IMR-90 (cell line): ENCODE measurements around the gene OXNAD1. TPM values are rescaled to one million over a fixed set of nuclear protein-coding genes. Genes with fewer than 3 reads are reported as not detected.

Experiments
- ATAC-seq: fragments of 200-7000 bp; cut with Tn5 transposase; 2 replicates; pipeline ENCODE4 v1.9.1; 2020; ENCODE audit warnings: low read depth, mild to moderate bottlenecking, moderate library complexity
- BruUV-seq: library from RNA; stranded (reverse); fragments of 400-500 nt; replicated peaks from 2 replicates; lab custom pipeline; 2021; lab: Mats Ljungman, UMichigan
- CTCF ChIA-PET: fragments of 300-600 bp; formaldehyde crosslinking; extraction: SDS; loops from one replicate; lab custom pipeline; 2021; ENCODE audit warnings: antibody characterized with exemption; lab: Yijun Ruan, JAX
- POLR2A ChIA-PET: fragments of 300-600 bp; sonication (Branson Sonifier 250); formaldehyde crosslinking; loops from one replicate; lab custom pipeline; 2022; ENCODE audit warnings: antibody characterized with exemption; ENCODE audit not compliant: unreplicated experiment; lab: Charles Lee
- DNase-seq: peaks from one replicate; pipeline ENCODE4 v3.0.0; 2013
- H2AFZ ChIP-seq: replicated peaks from 2 replicates; pipeline ENCODE3; 2013; ENCODE audit warnings: low read length, mild to moderate bottlenecking; ENCODE audit not compliant: poor library complexity
- H2AK5ac ChIP-seq: 2 replicates; pipeline ENCODE4 v1.6.1; 2013; ENCODE audit warnings: low read depth, low read length, inconsistent platforms
- H2AK9ac ChIP-seq: replicated peaks from 2 replicates; pipeline ENCODE3; 2013; ENCODE audit warnings: mild to moderate bottlenecking, low read depth, low read length, moderate library complexity; ENCODE audit not compliant: poor library complexity
- H2BK120ac ChIP-seq: 2 replicates; pipeline ENCODE4 v1.6.1; 2013; ENCODE audit warnings: low read depth, low read length, inconsistent platforms
- H2BK15ac ChIP-seq: 3 replicates; pipeline ENCODE4 v1.6.1; 2013; ENCODE audit warnings: low read depth, low read length, inconsistent platforms
- H2BK20ac ChIP-seq: 2 replicates; pipeline ENCODE4 v1.6.1; 2013; ENCODE audit warnings: low read depth, mild to moderate bottlenecking, inconsistent platforms, low read length, moderate library complexity
- H2BK5ac ChIP-seq: 2 replicates; pipeline ENCODE4 v1.6.1; 2013; ENCODE audit warnings: mild to moderate bottlenecking, low read depth, low read length, inconsistent platforms; ENCODE audit not compliant: poor library complexity, severe bottlenecking
- H3K14ac ChIP-seq: replicated peaks from 2 replicates; pipeline ENCODE4 v1.6.1; 2013; ENCODE audit warnings: low read depth, low read length, inconsistent platforms
- H3K18ac ChIP-seq: 2 replicates; pipeline ENCODE4 v1.6.1; 2013; ENCODE audit warnings: low read depth, low read length, control low read depth
- H3K23ac ChIP-seq: 2 replicates; pipeline ENCODE4 v1.6.1; 2013; ENCODE audit warnings: low read depth, low read length, inconsistent platforms
- H3K27ac ChIP-seq: 2 replicates; pipeline ENCODE4 v1.5.1; 2013; ENCODE audit warnings: mild to moderate bottlenecking, control low read depth, low read length; ENCODE audit not compliant: insufficient read depth
- H3K27me3 ChIP-seq: 2 replicates; pipeline ENCODE4 v1.6.1; 2013; ENCODE audit warnings: low read length; ENCODE audit not compliant: control insufficient read depth, insufficient read depth
- H3K36me3 ChIP-seq: 2 replicates; pipeline ENCODE4 v1.6.1; 2013; ENCODE audit warnings: low read length, mixed read lengths; ENCODE audit not compliant: control insufficient read depth, insufficient read depth
- H3K4ac ChIP-seq: 2 replicates; pipeline ENCODE4 v1.6.1; 2013; ENCODE audit warnings: low read depth, low read length, inconsistent platforms
- H3K4me1 ChIP-seq: 2 replicates; pipeline ENCODE4 v1.6.1; 2013; ENCODE audit warnings: low read length, mixed read lengths; ENCODE audit not compliant: control insufficient read depth, insufficient read depth
- H3K4me2 ChIP-seq: 2 replicates; pipeline ENCODE4 v1.6.1; 2013; ENCODE audit warnings: low read depth, mild to moderate bottlenecking, control low read depth, low read length, moderate library complexity
- H3K4me3 ChIP-seq: 2 replicates; pipeline ENCODE4 v1.5.1; 2013; ENCODE audit warnings: low read depth, mild to moderate bottlenecking, control low read depth, low read length, moderate library complexity; ENCODE audit not compliant: insufficient read depth
- H3K56ac ChIP-seq: 2 replicates; pipeline ENCODE4 v1.6.1; 2013; ENCODE audit warnings: low read length, inconsistent platforms; ENCODE audit not compliant: insufficient read depth; ENCODE audit errors: extremely low read depth
- H3K79me1 ChIP-seq, 2 experiments: 2 replicates each; pipeline ENCODE4 v1.6.1; 2013; ENCODE audit warnings: low read length in 2 of 2, inconsistent platforms in 1 of 2, low read depth in 1 of 2
- H3K9ac ChIP-seq: 2 replicates; pipeline ENCODE4 v1.6.1; 2013; ENCODE audit warnings: low read depth, low read length, control low read depth
- H3K9me1 ChIP-seq: 2 replicates; pipeline ENCODE4 v1.6.1; 2013; ENCODE audit warnings: low read length, inconsistent platforms; ENCODE audit not compliant: insufficient read depth
- H3K9me3 ChIP-seq: 2 replicates; pipeline ENCODE4 v1.6.1; 2013; ENCODE audit warnings: low read length; ENCODE audit not compliant: control insufficient read depth, insufficient read depth
- H4K20me1 ChIP-seq: 2 replicates; pipeline ENCODE4 v1.6.1; 2013; ENCODE audit warnings: low read length, inconsistent platforms; ENCODE audit not compliant: insufficient read depth
- H4K5ac ChIP-seq: 2 replicates; pipeline ENCODE4 v1.6.1; 2013; ENCODE audit warnings: mild to moderate bottlenecking, low read depth, low read length, control low read depth
- H4K8ac ChIP-seq, 2 experiments: 2 replicates each; pipeline ENCODE4 v1.6.1; 2013; ENCODE audit warnings: low read depth in 2 of 2, low read length in 2 of 2, control low read depth in 1 of 2, inconsistent platforms in 1 of 2
- H4K91ac ChIP-seq: 2 replicates; pipeline ENCODE4 v1.6.1; 2013; ENCODE audit warnings: low read depth, low read length, inconsistent platforms; ENCODE audit not compliant: insufficient read depth
- BHLHE40 ChIP-seq: fragments of 150-350 bp; IDR thresholded peaks from 2 replicates; pipeline ENCODE4 v1.6.1; 2016; ENCODE audit warnings: mild to moderate bottlenecking, low read depth, low read length
- CHD1 ChIP-seq: IDR thresholded peaks from 2 replicates; pipeline ENCODE4 v1.6.1; 2012; ENCODE audit warnings: low read depth, low read length, improper control_type of control experiment
- CTCF ChIP-seq: conservative IDR thresholded peaks from 2 replicates; pipeline ENCODE4 v1.5.1; 2012; ENCODE audit warnings: mild to moderate bottlenecking, low read depth, low read length, improper control_type of control experiment
- FOS ChIP-seq: fragments of 150-350 bp; IDR thresholded peaks from 2 replicates; pipeline ENCODE4 v1.6.1; 2016; ENCODE audit warnings: low read depth, low read length
- MAFK ChIP-seq: IDR thresholded peaks from 2 replicates; pipeline ENCODE4 v1.6.1; 2012; ENCODE audit warnings: low read depth, low read length, improper control_type of control experiment
- MAZ ChIP-seq: IDR thresholded peaks from 2 replicates; pipeline ENCODE4 v1.6.1; 2012; ENCODE audit warnings: low read depth, mild to moderate bottlenecking, low read length, improper control_type of control experiment, moderate library complexity, borderline replicate concordance
- MXI1 ChIP-seq: IDR thresholded peaks from 2 replicates; pipeline ENCODE4 v1.6.1; 2012; ENCODE audit warnings: low read depth, mild to moderate bottlenecking, low read length, moderate library complexity, borderline replicate concordance
- NFE2L2 ChIP-seq: fragments of 150-350 bp; IDR thresholded peaks from 2 replicates; pipeline ENCODE4 v1.6.1; 2016; ENCODE audit warnings: low read depth, mild to moderate bottlenecking, low read length
- POLR2A ChIP-seq: IDR thresholded peaks from 2 replicates; pipeline ENCODE4 v1.6.1; 2012; ENCODE audit warnings: mild to moderate bottlenecking, low read depth, low read length
- RAD21 ChIP-seq: IDR thresholded peaks from 2 replicates; pipeline ENCODE4 v1.6.1; 2012; ENCODE audit warnings: low read length, improper control_type of control experiment
- RCOR1 ChIP-seq: IDR thresholded peaks from 2 replicates; pipeline ENCODE4 v1.6.1; 2012; ENCODE audit warnings: mild to moderate bottlenecking, low read length, improper control_type of control experiment; ENCODE audit not compliant: insufficient replicate concordance
- RFX5 ChIP-seq: IDR thresholded peaks from 2 replicates; pipeline ENCODE4 v1.8.0; 2012; ENCODE audit warnings: low read depth, mild to moderate bottlenecking, low read length, moderate library complexity
- SMC3 ChIP-seq: fragments of 150-350 bp; IDR thresholded peaks from 2 replicates; pipeline ENCODE4 v1.6.1; 2016; ENCODE audit warnings: low read depth, mild to moderate bottlenecking, antibody characterized with exemption, low read length, moderate library complexity
- WGBS, 2 experiments: methylation state at CpG; one replicate each; pipeline versions ENCODE4 v1.1.5 to v1.1.7; 2013; ENCODE audit warnings: missing lambda C conversion rate in 2 of 2; ENCODE audit not compliant: insufficient read length in 1 of 2; ENCODE audit errors: extremely low coverage in 2 of 2; 5-methylcytosine and 5-hydroxymethylcytosine counted together
- dilution Hi-C: fragments of 300-500 bp; cut with HindIII; formaldehyde crosslinking; loops from one replicate; pipeline ENCODE4 v1.14.3; 2018; ENCODE audit warnings: low sequenced_read_pairs; ENCODE audit not compliant: unreplicated experiment
- in situ Hi-C: fragments of 300-500 bp; cut with MboI; formaldehyde crosslinking; loops from 3 replicates; pipeline ENCODE4 v1.14.3; 2019; ENCODE audit warnings: low sequenced_read_pairs, inconsistent platforms, mixed read lengths
- intact Hi-C: fragments of 100-400 bp; cut with micrococcal nuclease; formaldehyde crosslinking; loops from 2 replicates; pipeline ENCODE4 v1.10.0; 2022
- polyA plus RNA-seq, 3 experiments: library from polyadenylated mRNA; depleted of rRNA; stranded (reverse); fragments of >200 nt; gene quantifications; 2 replicates each; pipeline ENCODE4 v1.2.3, GENCODE V29; 2012; ENCODE audit warnings: low replicate concordance in 1 of 3
- total RNA-seq: library from RNA; depleted of rRNA; stranded (reverse); fragments of >200 nt; gene quantifications from 2 replicates; pipeline ENCODE4 v1.2.3, GENCODE V29; 2012
- TF ChIP-seq, protein P1 (sequence below): fragments of 150-350 bp; IDR thresholded peaks from 2 replicates; pipeline ENCODE4 v1.6.1; 2017; ENCODE audit warnings: mild to moderate bottlenecking, antibody characterized with exemption, low read length, low read depth
- TF ChIP-seq, protein P2 (sequence below): fragments of 150-350 bp; IDR thresholded peaks from 2 replicates; pipeline ENCODE4 v1.6.1; 2016; ENCODE audit warnings: low read depth, mild to moderate bottlenecking, low read length, moderate library complexity, borderline replicate concordance

The OXNAD1 gene
- total and polyA plus RNA-seq, 2 of the 4 experiments (the other 2 are of a cell fraction): 6.2 to 11.3 TPM

DNA sequence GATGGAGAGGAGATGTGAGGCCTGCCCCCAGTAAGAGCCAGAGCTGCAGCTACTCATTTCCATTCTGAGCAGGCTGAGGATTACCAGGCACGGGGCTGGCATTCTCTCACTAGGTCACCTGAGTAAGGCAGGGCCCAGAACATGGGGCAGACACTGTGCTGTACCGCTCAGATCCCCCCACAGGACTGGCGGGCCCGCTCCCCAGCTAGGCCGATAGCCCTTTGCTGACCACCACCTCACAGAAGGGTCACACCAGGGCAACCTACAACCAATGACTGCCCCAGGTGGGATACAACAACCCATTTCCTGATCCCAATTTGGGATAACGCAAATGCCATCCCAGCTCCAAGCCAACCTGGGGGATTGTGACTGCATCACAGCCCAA is 52.5 kb downstream of the OXNAD1 start:
- H3K56ac ChIP-seq: no peak overlapping the region
- peaks cover 21% of the 10 kb centered on the region for H3K4me1 ChIP-seq
- no peak for ATAC-seq
- H2BK120ac ChIP-seq: peak overlapping the region; percentile 70
- peak overlapping the region; percentile 38 for H3K14ac ChIP-seq
- peak overlapping the region; percentile 61 for H2AK5ac ChIP-seq
- POLR2A ChIA-PET: no interaction called here
- no peak overlapping the region for H2AFZ ChIP-seq
- peak overlapping the region; percentile 91 for H3K27ac ChIP-seq
- H2AK9ac ChIP-seq: no peak overlapping the region
- H4K91ac ChIP-seq: peak overlapping the region; percentile 60
- H3K79me1 ChIP-seq: peaks cover 8 to 48% of the 10 kb centered on the region in 2 experiments
- H4K8ac ChIP-seq: peak overlapping the region; percentile 44 to 68; a peak in 1 of 4 replicates
- no peak overlapping the region for H3K9ac ChIP-seq
- no peak overlapping the region for H3K4me3 ChIP-seq
- in situ Hi-C loops: no loop called here
- H2BK5ac ChIP-seq: peak overlapping the region; percentile 10
- intact Hi-C loops: loop anchor here (5.0 kb wide), 1 partner anchor 75 kb away; no protein-coding TSS in a partner anchor
- dilution Hi-C loops: no loop called here
- peak overlapping the region; percentile 17; the same call in 1 of the 2 replicates for H3K18ac ChIP-seq
- H3K23ac ChIP-seq: no peak overlapping the region
- peak overlapping the region; percentile 60 for H4K5ac ChIP-seq
- TF ChIP-seq RAD21 (no peak), CTCF (no peak), NFE2L2 (no peak), MXI1 (no peak), MAZ (no peak), CHD1 (no peak), FOS (no peak), MAFK (no peak), RFX5 (no peak), SMC3 (no peak), BHLHE40 (no peak), RCOR1 (no peak), POLR2A (no peak)
- TF ChIP-seq, protein P1, sequence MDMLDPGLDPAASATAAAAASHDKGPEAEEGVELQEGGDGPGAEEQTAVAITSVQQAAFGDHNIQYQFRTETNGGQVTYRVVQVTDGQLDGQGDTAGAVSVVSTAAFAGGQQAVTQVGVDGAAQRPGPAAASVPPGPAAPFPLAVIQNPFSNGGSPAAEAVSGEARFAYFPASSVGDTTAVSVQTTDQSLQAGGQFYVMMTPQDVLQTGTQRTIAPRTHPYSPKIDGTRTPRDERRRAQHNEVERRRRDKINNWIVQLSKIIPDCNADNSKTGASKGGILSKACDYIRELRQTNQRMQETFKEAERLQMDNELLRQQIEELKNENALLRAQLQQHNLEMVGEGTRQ: no peak
- TF ChIP-seq, protein P2, sequence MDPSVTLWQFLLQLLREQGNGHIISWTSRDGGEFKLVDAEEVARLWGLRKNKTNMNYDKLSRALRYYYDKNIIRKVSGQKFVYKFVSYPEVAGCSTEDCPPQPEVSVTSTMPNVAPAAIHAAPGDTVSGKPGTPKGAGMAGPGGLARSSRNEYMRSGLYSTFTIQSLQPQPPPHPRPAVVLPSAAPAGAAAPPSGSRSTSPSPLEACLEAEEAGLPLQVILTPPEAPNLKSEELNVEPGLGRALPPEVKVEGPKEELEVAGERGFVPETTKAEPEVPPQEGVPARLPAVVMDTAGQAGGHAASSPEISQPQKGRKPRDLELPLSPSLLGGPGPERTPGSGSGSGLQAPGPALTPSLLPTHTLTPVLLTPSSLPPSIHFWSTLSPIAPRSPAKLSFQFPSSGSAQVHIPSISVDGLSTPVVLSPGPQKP: no peak
- DNase-seq: no peak
- CTCF ChIA-PET: interaction anchor here (0.5 kb wide), 1 partner anchor 42 kb away, joined by 4 read pairs; no protein-coding TSS in a partner anchor
- no peaks in the 10 kb centered on the region for H3K9me3 ChIP-seq
- H3K4ac ChIP-seq: peak overlapping the region; percentile 82
- no TSS peak for BruUV-seq
- H4K20me1 ChIP-seq: no peaks in the 10 kb centered on the region
- no peaks in the 10 kb centered on the region for H3K27me3 ChIP-seq
- H3K36me3 ChIP-seq: peaks cover 48% of the 10 kb centered on the region
- peaks cover 22% of the 10 kb centered on the region for H3K9me1 ChIP-seq
- no peak overlapping the region for H3K4me2 ChIP-seq
- 100% methylated on average over 4 of the region's 6 CpGs; no CpG with 5 or more reads in 1 of the 2 experiments for WGBS, 2 experiments
- H2BK20ac ChIP-seq: peak overlapping the region; percentile 57
- H2BK15ac ChIP-seq: 0 out of 3 replicates have a peak overlapping the region, but pooled peaks have one; percentile 49
